ENCODE measurements around the gene LRP1.

Gene LRP1

GRCh38 chr12:57097554-57097835 lies 30.8 kb upstream of the LRP1 start:
- TF ChIP-seq, protein P1, sequence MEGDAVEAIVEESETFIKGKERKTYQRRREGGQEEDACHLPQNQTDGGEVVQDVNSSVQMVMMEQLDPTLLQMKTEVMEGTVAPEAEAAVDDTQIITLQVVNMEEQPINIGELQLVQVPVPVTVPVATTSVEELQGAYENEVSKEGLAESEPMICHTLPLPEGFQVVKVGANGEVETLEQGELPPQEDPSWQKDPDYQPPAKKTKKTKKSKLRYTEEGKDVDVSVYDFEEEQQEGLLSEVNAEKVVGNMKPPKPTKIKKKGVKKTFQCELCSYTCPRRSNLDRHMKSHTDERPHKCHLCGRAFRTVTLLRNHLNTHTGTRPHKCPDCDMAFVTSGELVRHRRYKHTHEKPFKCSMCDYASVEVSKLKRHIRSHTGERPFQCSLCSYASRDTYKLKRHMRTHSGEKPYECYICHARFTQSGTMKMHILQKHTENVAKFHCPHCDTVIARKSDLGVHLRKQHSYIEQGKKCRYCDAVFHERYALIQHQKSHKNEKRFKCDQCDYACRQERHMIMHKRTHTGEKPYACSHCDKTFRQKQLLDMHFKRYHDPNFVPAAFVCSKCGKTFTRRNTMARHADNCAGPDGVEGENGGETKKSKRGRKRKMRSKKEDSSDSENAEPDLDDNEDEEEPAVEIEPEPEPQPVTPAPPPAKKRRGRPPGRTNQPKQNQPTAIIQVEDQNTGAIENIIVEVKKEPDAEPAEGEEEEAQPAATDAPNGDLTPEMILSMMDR (IDR thresholded peaks at IDR 0.05): no peak

DNA sequence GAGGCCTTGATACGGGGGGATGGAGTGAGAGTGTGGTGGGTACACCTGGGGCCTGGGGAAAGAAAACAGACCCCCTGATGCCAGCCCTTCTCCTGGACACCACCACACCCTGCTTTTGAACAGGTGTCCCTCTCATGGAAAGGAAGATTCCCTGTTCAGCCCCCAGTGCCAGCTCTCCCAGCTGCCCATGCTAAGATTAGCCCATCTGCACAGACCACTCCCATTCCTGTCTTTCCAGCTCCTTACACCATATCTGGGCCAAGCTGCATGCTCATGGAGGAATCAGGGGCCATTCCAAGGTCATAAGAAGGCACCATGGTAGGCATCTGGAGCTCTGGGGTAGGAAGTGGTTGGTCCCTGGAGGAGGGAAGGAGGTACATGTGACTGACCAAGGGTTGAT lies 29.7 kb upstream of the LRP1 start:
- TF ChIP-seq, protein P1 (IDR thresholded peaks at IDR 0.05): no peak

GRCh38 chr12:57099047-57099714 lies 29.1 kb upstream of the LRP1 start:
- TF ChIP-seq, protein P1 (IDR thresholded peaks at IDR 0.05): no peak

DNA sequence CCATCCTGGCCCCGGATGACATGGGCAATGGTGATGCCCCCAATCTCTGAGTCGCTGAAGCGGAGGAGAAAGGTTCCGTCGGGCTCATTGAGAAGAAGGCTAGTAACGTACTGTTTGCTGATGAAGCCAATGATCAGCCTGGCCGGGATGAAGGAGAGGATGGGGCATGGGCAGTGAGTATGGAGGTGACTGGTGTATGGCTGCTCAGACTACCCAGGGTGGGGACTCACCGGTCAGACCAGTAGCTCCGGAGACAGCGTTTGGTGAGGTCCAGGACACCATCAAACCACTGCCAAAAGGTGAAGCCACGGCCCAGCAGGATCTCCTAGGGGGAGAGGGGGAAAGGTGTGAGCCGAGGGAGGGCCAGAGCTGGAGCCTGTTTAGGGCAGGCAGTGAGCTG lies 28.5 kb upstream of the LRP1 start:
- TF ChIP-seq, protein P1 (IDR thresholded peaks at IDR 0.05): no peak

DNA sequence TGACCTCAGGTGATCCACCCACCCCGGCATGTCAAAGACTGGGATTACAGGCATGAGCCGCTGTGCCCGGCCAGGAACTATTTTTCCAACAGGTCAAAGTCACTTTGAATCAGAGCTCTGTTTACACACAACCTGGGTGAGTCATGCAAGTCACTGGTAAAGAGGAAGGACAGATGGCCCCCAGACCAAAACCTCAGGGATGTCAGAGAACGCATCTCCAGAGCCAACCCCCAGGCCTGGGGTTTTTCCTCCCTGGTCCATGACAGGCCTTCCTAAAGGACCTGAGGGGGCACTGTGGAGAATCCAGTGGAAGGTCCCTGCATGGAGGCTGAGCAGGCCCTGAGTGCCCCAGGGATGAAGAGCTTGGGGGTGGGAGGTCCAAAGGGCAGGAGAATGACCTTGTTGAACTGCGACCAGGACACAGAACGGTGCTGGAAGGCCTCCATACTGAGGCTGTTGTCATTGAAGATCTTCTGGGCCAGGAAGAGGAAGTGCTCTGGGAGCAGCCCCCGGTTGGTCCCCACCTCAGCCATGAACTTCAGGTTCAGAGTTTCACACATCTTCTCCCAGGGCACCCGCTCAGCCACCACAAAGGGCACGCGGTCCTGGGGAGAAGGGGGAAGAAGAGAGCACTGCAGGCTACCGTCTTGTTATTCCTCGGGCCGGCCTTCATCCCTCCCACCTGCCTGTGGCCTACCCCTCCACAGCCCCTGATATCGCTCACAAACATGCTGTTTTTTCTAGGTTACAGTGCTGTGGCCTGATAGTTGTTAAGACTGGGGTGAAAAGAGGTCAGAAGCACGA lies 26.2 kb upstream of the LRP1 start:
- TF ChIP-seq, protein P1 (IDR thresholded peaks at IDR 0.05): no peak

GRCh38 chr12:57103856-57104255 lies 24.4 kb upstream of the LRP1 start:
- TF ChIP-seq, protein P1 (IDR thresholded peaks at IDR 0.05): no peak

DNA sequence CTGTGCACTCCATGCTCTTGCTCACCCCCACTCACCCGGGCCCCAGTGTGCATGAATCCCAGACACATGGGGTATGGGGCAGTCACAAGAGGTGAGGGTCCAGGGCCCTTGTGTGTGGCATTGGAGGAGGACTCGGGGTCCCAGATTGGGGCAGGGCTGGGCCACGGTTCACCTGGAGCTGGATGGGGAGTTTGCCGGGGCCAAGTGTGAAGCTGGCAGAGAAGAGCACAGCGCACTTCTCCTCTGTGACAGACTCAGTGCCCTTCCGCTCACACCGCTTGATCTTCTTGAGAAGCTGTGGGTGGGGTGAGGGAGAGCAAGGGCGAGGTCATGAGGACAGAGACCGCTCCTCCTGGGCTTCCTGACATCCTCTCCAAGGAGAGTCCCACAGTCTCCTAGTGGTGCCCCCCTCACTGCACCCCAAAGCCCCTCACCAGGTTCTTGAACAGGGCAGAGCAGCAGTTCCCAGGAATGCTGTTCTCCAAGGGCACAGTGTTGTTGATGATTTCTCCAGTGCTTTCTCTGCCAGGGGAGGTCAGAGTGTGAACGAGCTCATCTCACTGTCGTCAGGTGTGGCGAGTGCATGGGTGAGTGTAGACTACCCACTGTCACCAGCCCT lies 23.9 kb upstream of the LRP1 start:
- TF ChIP-seq, protein P1 (IDR thresholded peaks at IDR 0.05): no peak

Data from LNCAP (cell line).